Upper lobe of left lung (tissue), 6 donors: Measurements from ENCODE around the gene MOGAT1. TPM values are rescaled to one million over a fixed set of nuclear protein-coding genes. Genes with fewer than 3 reads are reported as not detected.

Experiments
- ATAC-seq, 2 donors: fragments of 200-7000 bp; cut with Tn5 transposase; one replicate each; pipeline ENCODE4 v1.9.1; 2022; ENCODE audit warnings: mild to moderate bottlenecking in 2 of 2, moderate library complexity in 2 of 2; ENCODE audit not compliant: low FRiP score in 2 of 2
- DNase-seq, 2 donors: peaks; one replicate each; pipeline ENCODE4 v3.0.0-alpha.2; 2019 to 2020
- H3K27ac ChIP-seq, 4 donors: fragments of 200-600 bp; sonication (generic); one replicate each; pipeline ENCODE4 v1.5.1; 2016 to 2019
- H3K27me3 ChIP-seq, 4 donors: fragments of 200-600 bp; sonication (generic); one replicate each; pipeline ENCODE4 v1.5.1; 2017 to 2019
- H3K36me3 ChIP-seq, 4 donors: fragments of 200-600 bp; sonication (generic); one replicate each; pipeline ENCODE4 v1.5.1; 2016 to 2019
- H3K4me1 ChIP-seq, 4 donors: fragments of 200-600 bp; sonication (generic); one replicate each; pipeline ENCODE4 v1.5.1; 2018 to 2019
- H3K4me3 ChIP-seq, 4 donors: fragments of 200-600 bp; sonication (generic); one replicate each; pipeline ENCODE4 v1.5.1; 2017 to 2019; ENCODE audit warnings: mild to moderate bottlenecking in 2 of 4, moderate library complexity in 1 of 4
- H3K9me3 ChIP-seq, 4 donors: fragments of 200-600 bp; sonication (generic); one replicate each; pipeline ENCODE4 v1.5.1; 2018 to 2019
- CTCF ChIP-seq, 6 experiments: fragments of 450-650 bp in 4 of 6; fragments of 200-600 bp in 2 of 6; sonication (generic) in 2 of 6; IDR thresholded peaks; one replicate each; pipeline ENCODE4 v1.5.1; 2016 to 2019; ENCODE audit warnings: antibody characterized with exemption in 6 of 6
- EP300 ChIP-seq, 4 donors: sonication (generic); formaldehyde crosslinking; IDR thresholded peaks; one replicate each; pipeline ENCODE4 v1.5.1; 2017; ENCODE audit warnings: antibody characterized with exemption in 4 of 4, control low read depth in 2 of 4
- POLR2A ChIP-seq, 4 donors: fragments of 450-650 bp; IDR thresholded peaks; one replicate each; pipeline ENCODE4 v1.5.1; 2016 to 2017; ENCODE audit warnings: antibody characterized with exemption in 4 of 4, mild to moderate bottlenecking in 2 of 4
- POLR2AphosphoS5 ChIP-seq, 2 donors: sonication (generic); formaldehyde crosslinking; IDR thresholded peaks; one replicate each; pipeline ENCODE4 v1.5.1; 2017; ENCODE audit warnings: antibody characterized with exemption in 2 of 2
- WGBS, 2 donors: methylation state at CpG; one replicate each; pipeline ENCODE4 v1.1.5; 2017 to 2018; 5-methylcytosine and 5-hydroxymethylcytosine counted together
- total RNA-seq, 6 donors: library from RNA; depleted of rRNA in 4 of 6; stranded (reverse); fragments of >200 nt in 4 of 6; gene quantifications; one replicate each; pipeline versions ENCODE4 v1.1.0 to v1.2.1, GENCODE V29; 2016 to 2021
- donor health status: DM: no; HTN: no; CAD: no; lungs with moderate emphysema.
- donor health status: DM: no; HTN: yes; CAD: no; lungs with severe emphysema.

The MOGAT1 gene
- total RNA-seq: 1 to 10 TPM in 4 of 6 donors, under 1 TPM in 2; 0.46 to 4.4 (median 1.1) TPM

GRCh38 chr2:222671259-222672067 is at the start of gene MOGAT1:
Gene MOGAT1, plus strand, starts transcription at chr2:222671658. Its CDS starts 128 bp downstream, at chr2:222671786.
- H3K27ac ChIP-seq: peak within 1 kb of the TSS in 1 of 4 donors; percentile 3
- H3K4me3 ChIP-seq: peak within 1 kb of the TSS; percentile 19 to 54 (median 42)
- DNase-seq (peak; percentile 48 to 92), ATAC-seq (peak; percentile 68 to 83)
- WGBS, 2 donors: 5 to 8% methylated on average over 19 to 21 of the region's 66 CpGs
- TF ChIP-seq POLR2AphosphoS5 (IDR thresholded peaks at IDR 0.05): peak in 1 of 2 donors; percentile 5
- TF ChIP-seq POLR2A (IDR thresholded peaks at IDR 0.05): peak in 1 of 4 donors; percentile 42
- TF ChIP-seq CTCF (IDR thresholded peaks at IDR 0.05): peak in 2 of 6 experiments; percentile 16 to 23
- TF ChIP-seq EP300 (IDR thresholded peaks at IDR 0.05): no peak
- H3K4me1 ChIP-seq: peaks cover 6 to 17% (median 12%) of the 10 kb centered on the region in 4 donors
- no peaks in the 10 kb centered on the region for H3K9me3 ChIP-seq
- H3K36me3 ChIP-seq: no peaks in the 10 kb centered on the region
- H3K27me3 ChIP-seq: no peaks in the 10 kb centered on the region

GRCh38 chr2:222621893-222622292 is 49.6 kb upstream of the MOGAT1 start:
- 85 to 91% methylated on average over 4 of the region's 4 CpGs for WGBS, 2 donors
- Histone ChIP-seq H3K4me1 (no peaks in the 10 kb centered on the region), H3K9me3 (no peaks in the 10 kb centered on the region), H3K27me3 (no peaks in the 10 kb centered on the region), H3K36me3 (peaks cover 0 to 75% (median 15%) of the 10 kb centered on the region in 4 donors), H3K4me3 (no peak overlapping the region), H3K27ac (no peak overlapping the region)
- no peak for TF ChIP-seq CTCF (IDR thresholded peaks at IDR 0.05)
- no peak for TF ChIP-seq POLR2AphosphoS5 (IDR thresholded peaks at IDR 0.05)
- no peak for TF ChIP-seq POLR2A (IDR thresholded peaks at IDR 0.05)
- TF ChIP-seq EP300 (IDR thresholded peaks at IDR 0.05): no peak
- no peak for DNase-seq
- ATAC-seq: no peak

GRCh38 chr2:222622910-222623309 is 48.5 kb upstream of the MOGAT1 start:
- Histone ChIP-seq H3K4me3 (no peak overlapping the region), H3K36me3 (peaks cover 0 to 85% (median 13%) of the 10 kb centered on the region in 4 donors), H3K27me3 (no peaks in the 10 kb centered on the region), H3K4me1 (no peaks in the 10 kb centered on the region), H3K27ac (peak overlapping the region in 1 of 4 donors; percentile 1), H3K9me3 (no peaks in the 10 kb centered on the region)
- no peak for DNase-seq
- WGBS, 2 donors: 73 to 75% methylated on average over 2 of the region's 2 CpGs
- TF ChIP-seq POLR2AphosphoS5 (IDR thresholded peaks at IDR 0.05) (no peak), EP300 (IDR thresholded peaks at IDR 0.05) (no peak), POLR2A (IDR thresholded peaks at IDR 0.05) (no peak), CTCF (IDR thresholded peaks at IDR 0.05) (no peak)
- ATAC-seq: peak in 1 of 2 donors; percentile 47

- ATAC-seq: no peak
- DNase-seq: no peak
- Histone ChIP-seq H3K9me3 (no peaks in the 10 kb centered on the region), H3K27ac (no peak overlapping the region), H3K4me1 (no peaks in the 10 kb centered on the region), H3K4me3 (no peak overlapping the region), H3K36me3 (peaks cover 0 to 90% (median 15%) of the 10 kb centered on the region in 4 donors), H3K27me3 (no peaks in the 10 kb centered on the region)
- TF ChIP-seq CTCF (IDR thresholded peaks at IDR 0.05) (no peak), EP300 (IDR thresholded peaks at IDR 0.05) (no peak)
- 90 to 91% methylated on average over 6 of the region's 6 CpGs for WGBS, 2 donors
Observed at GRCh38 chr2:222623756-222624309, 47.6 kb upstream of the MOGAT1 start.
